ENCODE results near the gene TRIM13. TPM values are rescaled to one million over a fixed set of nuclear protein-coding genes. Genes with fewer than 3 reads are reported as not detected.

TRIM13 gene
- total RNA-seq, 1 experiment from 2014 or later, result 13.7 TPM

DNA sequence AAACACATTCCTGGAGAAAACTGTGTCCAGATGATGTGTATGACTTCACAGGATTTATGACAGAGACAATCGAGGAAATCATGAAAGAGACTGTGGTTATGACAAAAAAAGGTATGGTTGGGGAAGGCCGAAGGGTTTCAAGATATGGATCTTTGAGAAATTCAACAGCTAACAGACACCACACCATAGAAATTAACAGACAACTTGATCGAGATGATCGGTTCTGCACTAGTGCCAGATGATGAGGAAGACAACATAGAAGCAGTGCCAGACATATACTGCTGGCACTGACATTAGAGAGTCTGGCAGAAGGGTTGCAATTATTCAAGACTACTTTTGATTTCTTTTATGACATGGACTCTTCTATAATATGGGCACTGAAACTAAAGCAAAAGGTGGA, 55.6 kb downstream of the TRIM13 start:
- TF ChIP-seq EZH2 (IDR thresholded peaks at IDR 0.05; ENCODE audit: low read length, unreplicated experiment) (no peak), EZH2phosphoT487 (IDR thresholded peaks at IDR 0.05; ENCODE audit: borderline replicate concordance, low read length) (no peak)
- TF ChIP-seq, protein P1, sequence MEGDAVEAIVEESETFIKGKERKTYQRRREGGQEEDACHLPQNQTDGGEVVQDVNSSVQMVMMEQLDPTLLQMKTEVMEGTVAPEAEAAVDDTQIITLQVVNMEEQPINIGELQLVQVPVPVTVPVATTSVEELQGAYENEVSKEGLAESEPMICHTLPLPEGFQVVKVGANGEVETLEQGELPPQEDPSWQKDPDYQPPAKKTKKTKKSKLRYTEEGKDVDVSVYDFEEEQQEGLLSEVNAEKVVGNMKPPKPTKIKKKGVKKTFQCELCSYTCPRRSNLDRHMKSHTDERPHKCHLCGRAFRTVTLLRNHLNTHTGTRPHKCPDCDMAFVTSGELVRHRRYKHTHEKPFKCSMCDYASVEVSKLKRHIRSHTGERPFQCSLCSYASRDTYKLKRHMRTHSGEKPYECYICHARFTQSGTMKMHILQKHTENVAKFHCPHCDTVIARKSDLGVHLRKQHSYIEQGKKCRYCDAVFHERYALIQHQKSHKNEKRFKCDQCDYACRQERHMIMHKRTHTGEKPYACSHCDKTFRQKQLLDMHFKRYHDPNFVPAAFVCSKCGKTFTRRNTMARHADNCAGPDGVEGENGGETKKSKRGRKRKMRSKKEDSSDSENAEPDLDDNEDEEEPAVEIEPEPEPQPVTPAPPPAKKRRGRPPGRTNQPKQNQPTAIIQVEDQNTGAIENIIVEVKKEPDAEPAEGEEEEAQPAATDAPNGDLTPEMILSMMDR (conservative IDR thresholded peaks at IDR 0.05; ENCODE audit: low read depth, low read length), result no peak
- Histone ChIP-seq H4K20me1 (ENCODE audit: low read length) (no peaks in the 10 kb centered on the region), H3K27ac (ENCODE audit: low read length) (no peak overlapping the region), H2AFZ (ENCODE audit: low read length) (no peak overlapping the region), H3K9me2 (replicated peaks; ENCODE audit: low read length) (no peaks in the 10 kb centered on the region), H3K4me3 (ENCODE audit: low read length) (no peak overlapping the region), H3K9me3 (ENCODE audit: low read length) (no peaks in the 10 kb centered on the region), H3K36me3 (ENCODE audit: low read depth, low read length) (peaks cover 12% of the 10 kb centered on the region), H3K9ac (ENCODE audit: low read length) (no peak overlapping the region), H3K27me3 (ENCODE audit: low read length) (no peaks in the 10 kb centered on the region), H3K4me1 (ENCODE audit: insufficient read depth, low read length) (no peaks in the 10 kb centered on the region), H3K79me2 (ENCODE audit: low read length) (peaks cover 42% of the 10 kb centered on the region), H3K4me2 (ENCODE audit: low read length) (no peak overlapping the region), H3F3A (ENCODE audit: low read length, unreplicated experiment) (no peaks in the 10 kb centered on the region)
- DNase-seq (no peak), ATAC-seq (no peak)
- BruUV-seq (replicated peaks), result no TSS peak
- intact Hi-C loops (cut with micrococcal nuclease), result no loop called here
- ChIA-PET POLR2A (ENCODE audit: unreplicated experiment) (no interaction called here), CTCF (no interaction called here)

DNA sequence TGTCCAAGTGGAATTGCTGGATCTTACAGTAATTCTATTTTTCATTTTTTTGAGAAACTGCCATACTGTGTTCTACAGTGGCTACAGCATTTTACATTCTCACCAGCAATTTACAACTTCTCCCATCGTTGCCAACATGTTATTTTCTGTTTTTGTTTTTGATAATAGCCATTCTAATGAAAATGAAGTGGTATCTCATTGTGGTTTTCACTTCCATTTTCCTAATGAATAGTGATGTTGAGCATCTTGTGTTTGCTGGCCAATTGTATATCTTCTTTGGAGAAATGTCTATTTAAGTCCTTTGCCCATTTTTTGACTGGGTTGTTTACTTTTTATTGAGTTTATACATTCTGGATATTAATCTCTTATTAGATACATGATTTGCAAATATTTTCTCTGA, 57.0 kb downstream of the TRIM13 start:
- H3F3A ChIP-seq (ENCODE audit: low read length, unreplicated experiment), result no peaks in the 10 kb centered on the region
- H3K4me1 ChIP-seq (ENCODE audit: insufficient read depth, low read length), result no peaks in the 10 kb centered on the region
- ChIA-PET POLR2A (ENCODE audit: unreplicated experiment) (no interaction called here), CTCF (no interaction called here)
- TF ChIP-seq EZH2 (IDR thresholded peaks at IDR 0.05; ENCODE audit: low read length, unreplicated experiment) (no peak), EZH2phosphoT487 (IDR thresholded peaks at IDR 0.05; ENCODE audit: borderline replicate concordance, low read length) (no peak)
- TF ChIP-seq, protein P1 (conservative IDR thresholded peaks at IDR 0.05; ENCODE audit: low read depth, low read length), result no peak
- no peaks in the 10 kb centered on the region for H4K20me1 ChIP-seq (ENCODE audit: low read length)
- H3K27ac ChIP-seq (ENCODE audit: low read length), result no peak overlapping the region
- H3K4me3 ChIP-seq (ENCODE audit: low read length), result no peak overlapping the region
- intact Hi-C loops (cut with micrococcal nuclease), result no loop called here
- H2AFZ ChIP-seq (ENCODE audit: low read length), result no peak overlapping the region
- BruUV-seq (replicated peaks), result no TSS peak
- H3K79me2 ChIP-seq (ENCODE audit: low read length), result peaks cover 42% of the 10 kb centered on the region
- peaks cover 12% of the 10 kb centered on the region for H3K36me3 ChIP-seq (ENCODE audit: low read depth, low read length)
- H3K27me3 ChIP-seq (ENCODE audit: low read length), result no peaks in the 10 kb centered on the region
- DNase-seq, result no peak
- H3K9me2 ChIP-seq (replicated peaks; ENCODE audit: low read length), result no peaks in the 10 kb centered on the region
- H3K9me3 ChIP-seq (ENCODE audit: low read length), result no peaks in the 10 kb centered on the region
- H3K4me2 ChIP-seq (ENCODE audit: low read length), result no peak overlapping the region
- no peak for ATAC-seq
- no peak overlapping the region for H3K9ac ChIP-seq (ENCODE audit: low read length)

DNA sequence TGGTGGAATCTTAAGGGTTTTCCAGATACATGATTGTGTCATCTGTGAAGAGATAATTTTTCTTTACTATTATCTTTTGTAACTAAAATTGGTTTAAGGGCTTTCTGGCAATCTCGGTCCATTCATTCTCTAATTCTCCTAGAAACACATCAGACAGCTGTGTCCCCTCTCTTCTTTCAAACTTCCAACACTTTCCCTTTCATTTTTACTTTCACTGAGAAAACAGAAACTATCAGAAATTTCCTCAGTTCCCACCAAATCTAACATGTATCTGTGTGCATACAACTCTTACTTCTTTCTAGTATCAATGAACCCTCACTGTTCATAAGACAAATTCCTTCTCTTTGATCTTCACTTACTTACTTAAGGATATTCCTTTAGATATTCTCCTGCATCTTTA, 58.6 kb downstream of the TRIM13 start:
- Histone ChIP-seq H3F3A (ENCODE audit: low read length, unreplicated experiment) (no peaks in the 10 kb centered on the region), H3K4me2 (ENCODE audit: low read length) (no peak overlapping the region), H4K20me1 (ENCODE audit: low read length) (0 out of 2 replicates have a peak, but pooled peaks cover 2% of the 10 kb centered on the region), H3K9me2 (replicated peaks; ENCODE audit: low read length) (no peaks in the 10 kb centered on the region), H3K27ac (ENCODE audit: low read length) (no peak overlapping the region), H3K4me1 (ENCODE audit: insufficient read depth, low read length) (no peaks in the 10 kb centered on the region), H3K36me3 (ENCODE audit: low read depth, low read length) (peaks cover 17% of the 10 kb centered on the region), H3K9ac (ENCODE audit: low read length) (no peak overlapping the region), H3K27me3 (ENCODE audit: low read length) (no peaks in the 10 kb centered on the region), H3K79me2 (ENCODE audit: low read length) (peaks cover 45% of the 10 kb centered on the region), H3K4me3 (ENCODE audit: low read length) (no peak overlapping the region), H2AFZ (ENCODE audit: low read length) (no peak overlapping the region), H3K9me3 (ENCODE audit: low read length) (no peaks in the 10 kb centered on the region)
- TF ChIP-seq EZH2 (IDR thresholded peaks at IDR 0.05; ENCODE audit: low read length, unreplicated experiment) (no peak), EZH2phosphoT487 (IDR thresholded peaks at IDR 0.05; ENCODE audit: borderline replicate concordance, low read length) (no peak)
- TF ChIP-seq, protein P1 (conservative IDR thresholded peaks at IDR 0.05; ENCODE audit: low read depth, low read length), result no peak
- DNase-seq (no peak), ATAC-seq (no peak)
- CTCF ChIA-PET, result no interaction called here
- BruUV-seq (replicated peaks), result no TSS peak
- POLR2A ChIA-PET (ENCODE audit: unreplicated experiment), result no interaction called here
- intact Hi-C loops (cut with micrococcal nuclease), result no loop called here

Data from PC-3 (cell line).